NCI-H1436 (cell line): ENCODE results near the gene TTC16.
"Not testable (repeated sequence)": the region's sequence is repeated elsewhere in the genome, so short reads cannot be mapped to it uniquely, and the experiment has no call there.

Source experiments
- DNase-seq: peaks from one replicate; lab custom pipeline; 2025; lab: John Stamatoyannopoulos, UW

The TTC16 gene

DNA sequence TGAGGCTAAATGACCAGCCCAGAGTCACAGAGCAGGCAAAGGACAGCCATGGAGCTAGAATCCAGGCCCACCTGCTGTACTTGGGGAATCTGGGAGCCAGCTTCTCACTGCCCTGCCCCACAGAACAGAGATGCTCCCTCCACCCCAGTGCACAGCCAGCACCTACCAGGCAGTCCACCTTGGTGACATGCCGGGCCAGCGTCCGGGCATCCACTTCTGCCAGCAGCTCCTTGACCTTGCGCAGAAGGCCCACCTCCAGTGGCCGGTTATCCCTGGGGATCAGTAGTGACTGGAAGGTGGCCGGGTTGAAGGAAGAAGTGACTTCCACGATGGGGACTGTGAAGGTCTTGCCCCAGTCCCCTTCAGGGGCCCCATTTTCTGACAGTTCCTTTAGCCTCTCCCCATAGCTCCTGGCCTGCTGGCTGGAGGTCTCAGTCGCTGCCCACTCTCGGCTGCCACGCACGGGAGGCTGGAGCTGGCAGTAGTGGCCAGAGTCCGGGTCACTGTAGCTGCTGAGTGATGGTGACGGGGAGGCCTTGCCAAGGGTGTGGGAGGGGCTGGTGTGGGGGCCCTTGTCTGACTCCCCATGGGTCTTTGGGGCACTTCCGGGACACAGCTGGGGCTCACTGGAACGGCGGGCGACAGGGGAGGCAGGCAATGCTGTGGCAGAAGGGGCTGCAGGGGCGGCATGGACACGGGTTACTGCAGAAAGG, 28.7 kb downstream of the TTC16 start:
- no peak for DNase-seq

DNA sequence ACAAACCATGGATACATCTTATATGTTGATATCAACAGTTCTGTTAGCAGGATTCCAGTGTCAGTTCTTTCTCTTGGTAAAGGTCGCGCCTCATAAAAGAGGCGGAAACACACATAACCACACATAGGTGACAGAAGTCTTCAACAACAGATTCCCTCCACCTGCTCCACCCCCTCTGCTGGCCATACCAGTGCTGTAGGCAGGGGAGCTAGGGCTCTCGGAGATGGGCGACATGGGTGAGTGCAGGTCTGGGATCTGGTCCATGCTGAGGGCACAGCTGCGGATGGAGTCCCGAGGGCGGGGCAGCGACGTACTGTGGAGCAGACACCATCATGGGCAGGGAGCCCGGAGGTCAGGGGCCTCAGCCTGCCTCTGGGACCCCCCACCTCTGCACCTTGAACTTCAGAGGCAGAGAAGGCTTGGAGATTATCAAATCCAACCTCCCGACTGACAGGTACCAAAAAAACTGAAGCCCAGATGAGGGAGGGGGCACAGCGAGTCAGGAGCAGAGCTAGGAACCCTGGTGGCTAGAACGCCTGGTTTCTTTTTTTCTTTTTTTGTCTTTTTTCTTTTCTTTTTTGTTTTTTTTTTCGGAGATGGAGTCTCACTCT, 31.2 kb downstream of the TTC16 start:
- DNase-seq = no peak

DNA sequence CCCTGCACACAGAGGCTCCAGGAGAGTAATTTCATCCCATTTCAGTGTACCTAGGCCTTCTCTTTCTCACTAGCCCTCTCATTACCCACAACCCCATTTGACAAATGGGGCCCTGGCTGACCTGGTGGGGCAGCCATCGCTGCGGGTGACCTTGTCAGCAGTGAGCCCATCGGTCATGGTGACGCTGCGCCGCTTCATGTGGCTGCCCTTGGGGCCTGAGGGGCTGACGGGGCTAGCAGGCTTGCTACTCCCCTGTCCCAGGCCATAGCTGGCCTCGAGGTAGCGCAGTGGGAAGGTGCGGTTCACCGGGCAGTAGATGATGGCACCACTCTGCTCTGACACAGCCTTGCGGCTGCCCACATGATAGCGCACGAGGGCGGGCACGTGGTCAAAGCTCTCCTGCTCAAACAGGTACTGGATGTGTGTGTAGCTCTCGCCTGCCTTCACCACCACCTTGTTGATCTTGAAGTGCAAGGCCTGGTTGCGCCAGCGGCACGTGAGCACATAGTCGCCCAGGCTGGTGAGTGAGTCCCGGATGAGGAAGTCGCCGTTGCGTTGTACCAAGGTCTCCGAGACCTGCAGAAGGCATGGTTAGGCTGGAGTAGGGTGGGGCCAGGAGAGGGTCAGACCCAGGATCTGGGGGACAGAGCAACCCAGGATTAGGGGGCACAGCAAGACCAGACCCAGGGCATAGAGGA, 33.4 kb downstream of the TTC16 start:
- no peak for DNase-seq

DNA sequence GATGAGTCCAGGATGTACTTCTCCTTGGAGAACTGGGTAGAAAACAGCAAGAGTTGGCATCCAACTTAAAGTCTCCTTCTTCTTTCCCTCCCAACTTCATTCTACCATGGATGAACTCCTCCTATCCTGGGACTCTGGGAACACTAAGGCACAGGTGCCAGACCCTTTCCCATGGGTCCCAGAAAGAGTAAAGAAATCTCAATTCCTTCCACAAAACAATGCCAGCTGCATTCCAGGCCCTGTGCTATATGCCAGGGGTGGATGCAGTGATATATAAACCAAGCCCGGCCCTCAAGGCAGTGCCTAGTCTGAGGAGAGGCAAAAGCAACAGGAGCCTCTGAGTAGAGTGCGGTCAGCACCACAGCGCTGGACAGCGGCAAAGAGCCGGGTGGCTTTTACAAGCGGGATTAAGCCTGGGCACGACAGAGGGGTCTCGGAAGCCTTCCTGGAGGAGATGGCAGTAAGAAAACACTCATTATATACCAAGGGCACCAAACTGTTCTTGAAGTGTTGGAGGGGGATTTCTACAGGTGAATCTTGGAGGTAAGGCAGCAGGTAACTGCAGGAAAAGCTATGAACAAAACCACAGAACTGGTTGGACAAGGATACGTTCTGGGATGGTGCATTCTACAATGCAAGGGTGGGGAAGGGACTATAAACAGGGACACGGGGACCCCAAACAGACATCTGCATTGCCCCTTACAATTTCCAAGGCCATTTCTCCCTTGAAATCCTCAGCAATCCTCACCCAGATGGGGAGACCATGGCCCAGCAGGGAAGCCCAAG, 35.6 kb downstream of the TTC16 start:
- DNase-seq = no peak

DNA sequence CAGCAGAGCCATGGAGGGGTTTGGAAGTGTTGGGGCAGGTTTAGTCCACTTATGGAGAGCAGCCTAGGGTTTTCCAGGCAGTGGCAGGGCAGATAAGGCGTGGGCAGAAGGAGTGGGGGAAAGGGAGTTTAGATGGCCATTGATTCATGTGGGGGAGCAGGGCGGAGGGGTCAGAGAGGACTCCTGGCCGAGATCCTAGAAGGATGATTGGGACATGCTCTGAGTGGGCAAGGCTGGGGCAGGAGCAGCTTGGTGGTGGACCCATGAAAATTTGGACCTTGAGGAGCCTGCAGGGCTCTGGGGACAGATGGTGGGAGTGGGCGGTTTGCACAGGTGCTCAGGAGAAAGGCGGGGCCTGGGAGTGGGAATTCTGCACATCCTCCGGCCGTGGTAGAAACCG, 37.3 kb downstream of the TTC16 start:
- no peak for DNase-seq

DNA sequence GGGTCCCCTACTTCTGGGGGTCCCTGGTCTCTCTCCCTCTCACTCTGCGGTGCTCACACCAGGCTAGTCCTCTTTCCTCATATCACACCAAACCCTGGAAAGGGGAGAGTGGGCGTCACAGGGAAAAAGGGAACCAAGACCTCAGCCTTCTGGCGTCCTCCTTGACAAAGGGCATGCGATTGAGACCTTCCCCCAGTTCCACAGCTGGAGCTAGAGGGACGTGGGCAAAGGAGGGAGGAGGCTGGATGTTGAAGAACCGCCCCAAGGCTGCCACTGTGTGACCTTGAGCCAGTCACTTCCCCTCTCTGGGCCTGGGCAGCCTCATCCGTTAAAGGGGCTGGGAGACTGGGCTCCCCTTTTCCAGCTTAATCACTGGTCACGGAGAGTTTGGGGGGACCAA, 37.7 kb downstream of the TTC16 start:
- no peak for DNase-seq

DNA sequence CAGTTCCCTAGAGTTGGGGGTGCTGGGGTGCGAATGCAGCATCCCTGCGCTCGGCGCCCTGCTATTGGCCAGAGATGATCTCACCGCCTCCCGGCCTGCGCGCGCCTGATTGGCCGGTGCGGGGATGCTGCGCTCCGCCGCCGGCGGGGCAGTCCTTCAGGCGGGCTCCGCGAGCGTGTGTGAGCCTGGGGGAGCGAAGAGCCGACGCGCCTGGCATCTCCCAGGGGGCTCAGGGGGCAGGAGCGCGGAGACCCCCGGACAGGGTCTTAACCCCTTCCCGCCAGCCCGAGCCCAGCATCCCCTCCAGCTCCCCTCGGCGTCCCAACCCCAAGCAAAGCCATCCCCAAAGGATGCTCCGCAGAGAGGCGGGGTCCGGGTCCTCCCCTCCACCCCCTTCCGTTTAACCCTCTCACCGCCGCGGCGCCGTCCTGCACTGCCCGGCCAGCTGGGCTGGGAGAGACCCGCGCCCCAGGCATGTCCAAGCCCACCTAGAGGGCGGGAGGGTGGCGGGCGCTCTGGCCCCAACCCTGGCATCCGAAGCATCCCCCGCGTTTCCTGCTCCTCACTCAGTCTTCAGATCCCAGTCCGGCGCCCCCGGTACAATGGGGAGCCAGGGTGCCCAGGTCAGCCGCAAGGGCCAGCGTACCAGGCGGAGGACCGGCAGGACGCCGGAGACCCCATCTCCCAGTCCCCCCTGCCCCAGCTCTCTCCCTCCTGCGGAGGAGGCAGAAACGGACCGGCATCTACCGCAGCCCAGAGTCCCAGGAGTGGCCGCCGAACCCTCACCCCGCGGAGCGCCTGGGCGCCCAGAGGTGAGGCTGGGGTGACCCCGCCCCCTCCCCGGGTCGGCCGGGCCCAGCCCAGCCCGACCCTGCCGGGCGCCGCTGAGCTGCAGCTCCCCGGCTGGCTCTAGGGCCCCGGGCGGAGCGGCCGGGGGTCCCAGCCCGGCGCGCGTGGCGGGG, 38.5 kb downstream of the TTC16 start:
- DNase-seq = peak; percentile 23

DNA sequence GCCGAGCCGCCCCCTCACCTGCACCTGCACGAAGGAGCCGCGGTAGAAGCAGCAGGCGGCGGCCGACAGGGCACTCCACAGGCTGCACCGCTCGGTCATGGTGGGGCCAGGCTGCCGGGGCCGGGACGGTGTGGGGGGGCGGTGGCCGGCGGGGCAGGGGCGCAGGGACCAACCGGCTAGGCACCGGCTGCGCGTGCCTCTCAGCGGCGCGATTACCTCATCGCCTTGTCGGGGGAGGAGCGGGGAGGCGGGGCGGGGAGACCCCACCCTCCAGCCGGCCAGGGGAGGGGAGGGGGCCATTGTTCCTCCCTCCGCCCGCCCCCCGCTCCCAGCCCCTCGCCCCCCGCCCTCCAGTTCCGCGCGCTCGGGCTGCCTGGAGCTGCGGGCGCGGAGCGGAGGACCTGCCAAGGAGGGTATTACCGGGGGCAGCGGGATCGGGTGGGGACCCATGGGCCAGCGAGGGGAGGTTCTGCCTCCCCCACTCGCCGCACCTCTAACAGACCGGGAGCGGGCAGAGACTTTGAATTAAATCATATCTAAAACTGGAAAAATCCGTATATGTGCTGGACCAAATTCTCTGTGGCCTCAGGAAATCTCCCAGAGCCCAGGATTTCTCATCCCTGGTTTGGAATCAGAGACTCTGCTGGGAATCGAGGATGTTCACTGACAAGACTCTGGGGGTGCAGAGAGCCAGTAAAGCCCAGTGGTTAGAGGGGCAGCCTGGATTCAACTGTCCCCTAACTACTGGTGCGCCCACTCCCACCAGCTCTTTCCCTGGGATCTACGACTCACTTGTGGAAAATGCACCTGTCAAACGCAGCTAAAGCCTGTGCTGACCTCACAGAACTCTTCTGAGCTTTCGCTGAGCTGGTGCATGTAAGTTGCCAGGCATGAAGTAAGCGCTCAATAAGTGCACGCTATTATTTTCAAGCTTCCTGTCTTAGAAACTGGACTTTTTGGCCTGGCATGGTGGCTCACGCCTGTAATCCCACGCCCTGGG, 39.5 kb downstream of the TTC16 start:
- peak; percentile 46 for DNase-seq

DNA sequence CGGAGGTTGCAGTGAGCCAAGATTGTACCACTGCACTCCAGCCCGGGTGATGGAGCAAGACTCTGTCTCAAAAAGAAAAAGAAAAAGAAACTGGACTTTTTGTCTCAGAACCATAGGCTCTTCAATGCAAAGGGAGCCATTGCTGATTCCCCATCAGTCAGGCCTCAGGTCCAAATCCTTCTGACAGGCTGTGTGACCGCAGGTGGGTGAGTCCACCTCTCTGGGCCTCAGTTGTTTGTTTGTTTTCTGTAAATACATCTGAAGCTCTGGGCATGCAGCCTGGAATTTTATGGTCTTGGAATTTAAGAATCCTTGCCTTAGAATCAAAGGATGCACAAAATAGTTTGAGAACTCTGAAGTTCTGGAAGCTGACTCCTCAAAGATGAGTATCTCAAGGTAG, 40.4 kb downstream of the TTC16 start:
- DNase-seq = no peak

DNA sequence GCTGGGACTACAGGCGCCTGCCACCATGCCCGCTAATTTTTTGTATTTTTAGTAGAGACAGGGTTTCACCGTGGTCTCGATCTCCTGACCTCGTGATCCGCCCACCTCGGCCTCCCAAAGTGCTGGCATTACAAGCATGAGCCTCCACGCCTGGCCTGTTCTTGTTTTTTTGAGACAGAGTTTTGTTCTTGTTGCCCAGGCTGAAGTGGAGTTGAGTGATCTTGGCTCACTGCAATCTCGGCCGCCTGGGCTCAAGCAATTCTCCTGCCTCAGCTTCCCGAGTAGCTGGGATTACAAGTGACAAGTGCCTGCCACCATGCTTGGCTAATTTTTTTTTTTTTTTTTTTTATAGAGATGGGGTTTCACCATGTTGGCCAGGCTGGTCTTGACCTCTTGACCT, 40.9 kb downstream of the TTC16 start:
- not testable (repeated sequence) for DNase-seq

DNA sequence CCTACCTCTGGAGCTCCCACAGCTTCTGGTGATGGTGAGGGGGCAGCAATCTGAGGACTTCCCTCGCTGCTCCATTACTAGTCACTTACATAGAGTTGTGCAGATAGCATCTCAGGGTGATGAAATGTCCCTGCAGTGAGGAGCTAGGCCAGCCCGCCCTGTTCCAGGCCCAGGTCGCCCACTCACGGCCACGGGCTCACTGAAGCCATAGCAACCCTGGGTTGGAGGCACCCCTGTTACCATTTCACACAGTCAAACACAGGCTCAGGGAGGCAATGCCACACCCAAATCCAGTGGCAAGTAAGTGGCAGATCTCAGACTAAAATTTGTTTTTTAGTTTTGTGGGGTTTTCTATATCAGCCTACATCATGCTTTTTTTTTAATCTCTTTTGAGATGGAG, 43.0 kb downstream of the TTC16 start:
- DNase-seq = no peak

DNA sequence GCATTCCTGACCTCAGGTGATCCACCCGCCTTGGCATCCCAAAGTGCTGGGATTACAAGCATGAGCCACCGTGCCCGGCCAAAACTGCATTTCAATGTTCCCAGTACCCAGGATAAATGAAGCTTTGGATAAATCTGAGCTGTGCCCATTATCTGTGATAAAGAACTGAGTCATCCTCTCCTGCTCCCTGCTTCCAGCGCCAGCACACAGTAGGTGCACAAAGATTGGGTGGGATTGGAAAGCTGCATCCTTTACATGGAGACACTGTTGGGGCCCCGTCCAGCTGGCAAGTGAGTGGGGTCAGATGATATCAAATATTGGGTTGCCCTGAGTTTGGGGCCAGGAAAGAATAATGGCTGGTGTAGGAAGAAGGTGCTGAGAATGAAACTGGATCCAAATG, 45.2 kb downstream of the TTC16 start:
- DNase-seq = no peak

DNA sequence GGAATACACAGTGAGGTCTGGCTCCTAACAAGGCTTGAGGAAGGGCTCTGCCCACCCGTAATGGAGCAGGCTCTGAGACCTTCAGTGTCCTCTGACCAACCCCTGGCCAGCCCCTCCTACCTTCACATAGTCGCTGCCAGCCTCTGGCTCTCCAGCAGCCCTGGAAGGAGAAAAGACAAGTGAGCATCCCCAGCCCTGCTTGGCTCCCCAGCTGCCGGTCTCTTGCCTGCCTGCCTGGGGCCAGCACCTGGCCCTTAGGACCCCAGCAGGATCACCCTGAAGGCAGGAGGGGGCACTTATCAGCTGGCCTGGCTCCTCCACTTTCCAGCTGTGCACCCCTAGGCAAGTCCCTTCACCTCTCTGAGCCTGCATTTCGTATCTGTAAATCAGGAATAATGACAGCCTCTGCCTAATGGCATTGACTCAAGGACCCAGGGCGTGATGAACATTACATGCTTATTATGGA, 45.6 kb downstream of the TTC16 start:
- no peak for DNase-seq

DNA sequence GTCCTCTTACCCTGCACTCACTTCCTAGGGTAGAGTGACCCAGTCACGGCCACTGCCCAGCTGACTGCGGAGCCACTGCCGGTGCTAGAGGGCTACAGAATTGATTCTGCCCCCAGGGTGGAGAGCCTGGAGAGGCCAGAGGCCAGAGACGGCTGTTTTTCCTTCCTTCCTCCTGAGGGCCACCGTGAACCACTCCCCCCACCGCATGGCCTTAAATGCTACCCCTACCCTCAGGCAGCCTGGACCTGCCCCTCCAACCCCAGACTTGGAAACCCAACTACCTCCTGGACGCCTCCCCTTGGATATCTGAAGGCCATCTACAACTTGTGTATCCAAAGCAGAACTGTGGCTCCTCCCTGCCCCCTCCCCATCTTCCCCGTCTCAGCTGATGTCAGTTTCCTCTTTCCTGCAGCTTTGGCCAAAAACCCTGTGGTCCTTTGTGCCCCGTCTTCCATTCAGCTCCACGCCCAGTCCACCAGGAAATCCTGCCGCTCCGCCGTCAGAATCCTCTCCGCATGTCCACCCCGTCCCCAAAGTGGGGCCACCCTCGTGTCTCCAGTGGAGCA, 46.3 kb downstream of the TTC16 start:
- DNase-seq = no peak

DNA sequence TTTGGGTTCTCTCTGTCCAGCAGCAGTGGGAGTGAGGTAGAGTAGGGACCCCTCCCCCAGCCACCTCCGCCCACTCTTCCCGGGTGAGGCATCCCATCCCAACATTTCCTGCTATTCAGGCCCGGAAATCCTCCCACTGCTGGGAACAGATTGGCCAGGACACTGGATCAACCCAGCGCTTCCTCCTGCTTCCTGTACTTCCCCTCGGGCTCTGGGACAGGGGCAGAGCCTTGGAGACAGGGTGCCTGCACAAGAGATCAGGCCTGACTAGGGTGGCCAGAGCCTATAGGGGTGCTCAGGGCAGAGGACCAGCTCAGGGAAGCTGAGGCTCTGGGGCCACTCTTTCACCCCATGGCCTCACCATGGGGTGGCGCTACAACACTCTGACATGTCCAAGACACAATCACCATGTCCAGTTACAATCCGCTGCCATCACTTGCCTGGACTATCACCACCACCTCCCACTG, 48.1 kb downstream of the TTC16 start:
- no peak for DNase-seq

DNA sequence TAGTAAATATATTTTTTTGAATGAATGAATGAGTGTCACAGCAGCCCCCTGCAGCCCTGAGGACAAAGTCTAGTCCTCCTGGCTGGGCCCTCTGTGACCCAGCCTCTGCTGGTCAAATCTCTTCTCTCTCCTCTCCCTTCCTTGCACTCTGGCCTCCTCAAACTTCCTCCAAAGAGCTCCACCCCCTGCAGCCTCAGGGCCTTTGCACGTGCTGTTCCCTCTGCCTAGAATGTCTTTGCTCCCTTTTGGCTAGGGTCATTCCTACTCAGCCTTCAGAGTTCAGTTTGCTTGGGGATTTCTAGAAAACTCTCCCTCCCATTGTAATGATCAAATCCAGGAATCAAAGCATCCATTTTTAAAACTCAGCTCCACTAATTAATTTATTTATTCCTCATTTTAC, 49.5 kb downstream of the TTC16 start:
- DNase-seq = no peak

DNA sequence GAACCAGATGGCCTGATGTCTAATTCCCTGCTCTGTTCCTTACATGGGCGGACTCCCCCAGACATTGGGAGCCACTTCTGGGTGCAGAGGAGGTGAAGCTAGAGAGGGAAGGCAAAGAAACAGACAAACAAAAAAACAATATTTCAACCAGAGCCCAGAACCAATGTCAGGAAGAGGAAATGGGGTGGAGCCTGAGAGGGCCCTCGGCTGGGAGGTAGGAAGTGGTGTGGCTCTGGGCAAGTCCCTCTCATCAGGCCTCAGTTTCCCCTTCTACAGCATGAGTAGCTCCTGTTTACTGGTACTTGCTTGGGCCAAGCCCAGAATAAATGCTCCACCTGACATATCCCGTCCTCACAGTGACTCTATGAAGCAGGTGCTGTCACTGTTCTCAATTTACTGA, 51.5 kb downstream of the TTC16 start:
- DNase-seq = no peak

DNA sequence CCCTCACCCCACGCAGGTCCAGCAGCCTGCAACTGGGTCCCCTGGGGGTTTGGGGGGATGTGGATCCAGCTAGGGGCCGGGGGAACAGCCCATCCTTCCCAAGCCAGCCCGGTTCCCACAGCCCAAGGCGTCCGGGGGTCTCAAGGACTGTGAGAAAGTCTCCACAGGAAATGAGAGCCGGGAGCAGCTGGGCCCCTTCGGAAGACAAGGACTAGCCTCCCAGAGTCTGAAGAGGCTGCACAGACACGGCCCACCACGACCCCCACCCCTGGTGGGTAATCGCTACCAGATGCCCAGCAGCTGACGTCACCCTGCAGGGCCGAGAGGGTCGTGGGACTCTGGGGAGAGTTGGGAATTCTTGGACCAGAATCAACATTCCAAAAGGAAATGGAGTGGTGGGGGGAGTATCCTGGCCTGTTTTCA, 52.0 kb downstream of the TTC16 start:
- DNase-seq = no peak

DNA sequence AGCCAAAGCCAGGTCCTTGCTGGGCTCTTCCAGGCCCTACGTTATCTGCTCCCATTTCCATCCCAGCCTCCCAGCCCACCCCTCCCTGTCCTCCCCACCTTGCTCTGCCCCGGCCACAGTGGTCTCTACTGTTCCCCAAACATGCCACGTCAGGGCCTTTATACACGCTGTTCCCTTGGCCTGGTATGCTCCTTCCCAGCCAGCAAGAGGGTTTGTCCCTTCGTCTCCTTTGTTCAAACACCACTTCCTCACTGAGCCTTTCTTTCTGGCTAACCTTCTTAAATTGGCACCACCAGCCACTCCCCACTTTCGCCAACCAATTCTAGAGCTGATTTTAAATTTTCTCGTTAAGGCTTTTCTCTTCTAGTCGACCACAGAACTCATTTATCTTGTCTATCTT, 52.8 kb downstream of the TTC16 start:
- no peak for DNase-seq

DNA sequence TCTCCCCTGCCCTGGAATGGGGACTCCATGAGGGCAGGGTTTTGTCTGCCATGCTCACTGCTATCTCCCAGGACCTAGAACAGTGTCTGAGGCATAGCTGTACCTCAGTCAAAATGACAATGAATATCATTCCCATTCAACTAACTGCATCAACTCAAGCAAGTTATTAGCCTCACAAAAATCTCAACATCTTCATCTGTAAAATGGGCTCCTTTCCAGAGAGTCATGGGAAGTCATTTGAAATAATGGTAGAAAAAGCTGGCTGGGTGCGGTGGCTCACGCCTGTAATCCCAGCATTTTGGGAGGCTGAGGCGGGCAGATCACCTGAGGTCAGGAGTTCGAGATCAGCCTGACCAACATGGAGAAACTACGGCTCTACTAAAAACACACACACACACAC, 53.2 kb downstream of the TTC16 start:
- no peak for DNase-seq
